A549 (cell line): ENCODE data around the gene SORCS3. TPM values are rescaled to one million over a fixed set of nuclear protein-coding genes. Genes with fewer than 3 reads are reported as not detected.

ENCODE experiments used
- ATAC-seq, 2 experiments: fragments of 200-7000 bp in 1 of 2; fragments of >200 bp in 1 of 2; cut with Nextera tagmentation in 1 of 2; cut with Tn5 transposase in 1 of 2; 3 replicates each; pipeline versions ENCODE4 v1.8.0 to v1.9.1; 2018 to 2020; ENCODE audit warnings: mild to moderate bottlenecking in 1 of 2, moderate library complexity in 1 of 2
- CTCF ChIA-PET: fragments of 300-600 bp; sonication (Branson Sonifier 250); formaldehyde crosslinking; extraction: SDS; loops from one replicate; lab custom pipeline; 2021; ENCODE audit warnings: antibody characterized with exemption, inconsistent platforms; lab: Yijun Ruan, JAX
- POLR2A ChIA-PET: fragments of 350-600 bp; formaldehyde crosslinking; extraction: SDS; loops from one replicate; lab custom pipeline; 2021; ENCODE audit warnings: antibody characterized with exemption, inconsistent platforms; lab: Yijun Ruan, JAX
- DNase-seq, 2 experiments: peaks; one replicate each; pipeline versions ENCODE4 v3.0.0 to v3.0.0-alpha.2; 2011 to 2016; ENCODE audit warnings: low read depth in 1 of 2, low spot score in 1 of 2
- FAIRE-seq: peaks from 2 replicates; lab custom pipeline; 2011; peaks lifted over from hg19 to GRCh38; lab: Jason Lieb, UNC
- H3K27ac ChIP-seq, 2 experiments: fragments of >200 bp; sonication (Bioruptor Twin); formaldehyde crosslinking; 3 replicates each; pipeline ENCODE4 v1.5.1; 2016 to 2017
- H3K4me1 ChIP-seq: fragments of >200 bp; sonication (Bioruptor Twin); formaldehyde crosslinking; 3 replicates; pipeline ENCODE4 v1.6.1; 2016
- H3K4me2 ChIP-seq: fragments of >200 bp; sonication (Bioruptor Twin); formaldehyde crosslinking; 3 replicates; pipeline ENCODE4 v1.6.1; 2016
- H3K4me3 ChIP-seq: fragments of >200 bp; sonication (Bioruptor Twin); formaldehyde crosslinking; 3 replicates; pipeline ENCODE4 v1.5.1; 2016
- H3K9me3 ChIP-seq: fragments of >200 bp; sonication (Bioruptor Twin); formaldehyde crosslinking; 3 replicates; pipeline ENCODE4 v1.6.1; 2016
- BCL3 ChIP-seq: fragments of >200 bp; sonication (Bioruptor Twin); formaldehyde crosslinking; IDR thresholded peaks from 3 replicates; pipeline ENCODE4 v1.6.1; 2016
- BHLHE40 ChIP-seq: IDR thresholded peaks from 2 replicates; pipeline ENCODE4 v1.6.1; 2012; ENCODE audit warnings: low read depth, low read length, inconsistent platforms
- CHD4 ChIP-seq: fragments of 200-600 bp; sonication (generic); IDR thresholded peaks from 2 replicates; pipeline ENCODE4 v1.6.1; 2016; ENCODE audit warnings: antibody characterized with exemption, mild to moderate bottlenecking, borderline replicate concordance
- CTCF ChIP-seq: fragments of >200 bp; sonication (Bioruptor Twin); formaldehyde crosslinking; IDR thresholded peaks from 3 replicates; pipeline ENCODE4 v1.5.1; 2016
- EHMT2 ChIP-seq: fragments of 200-600 bp; sonication (generic); IDR thresholded peaks from 2 replicates; pipeline ENCODE4 v1.6.1; 2016; ENCODE audit warnings: antibody characterized with exemption, low read depth, mild to moderate bottlenecking, moderate library complexity
- ELK1 ChIP-seq: fragments of 150-350 bp; IDR thresholded peaks from 2 replicates; pipeline ENCODE4 v1.6.1; 2014; ENCODE audit warnings: low read depth, mild to moderate bottlenecking, low read length
- EP300 ChIP-seq, 2 experiments: fragments of >200 bp; sonication (Bioruptor Twin); formaldehyde crosslinking; IDR thresholded peaks; 2 replicates in 1 of 2; 3 replicates in 1 of 2; pipeline ENCODE4 v1.6.1; 2016 to 2017
- FOSL2 ChIP-seq, 2 experiments: fragments of 450-650 bp in 1 of 2; fragments of >200 bp in 1 of 2; sonication (Bioruptor Twin) in 1 of 2; formaldehyde crosslinking; IDR thresholded peaks; 2 replicates each; pipeline versions ENCODE4 v1.5.0 to v1.6.1; 2016 to 2020; ENCODE audit warnings: mild to moderate bottlenecking in 1 of 2, moderate library complexity in 1 of 2
- GATA3 ChIP-seq: IDR thresholded peaks from 2 replicates; pipeline ENCODE4 v1.6.1; 2012; ENCODE audit warnings: borderline replicate concordance
- HOXA7 ChIP-seq: fragments of 250-450 bp; sonication (Bioruptor Pico); IDR thresholded peaks from 2 replicates; pipeline ENCODE4 v1.5.0; 2020; ENCODE audit warnings: mild to moderate bottlenecking, moderate library complexity
- HOXB13 ChIP-seq: fragments of 250-450 bp; sonication (Bioruptor Pico); IDR thresholded peaks from 2 replicates; pipeline ENCODE4 v1.5.0; 2020; ENCODE audit warnings: low read depth, mild to moderate bottlenecking, moderate library complexity
- JUN ChIP-seq, 2 experiments: fragments of >200 bp; sonication (Bioruptor Twin); formaldehyde crosslinking; IDR thresholded peaks; 2 replicates in 1 of 2; 3 replicates in 1 of 2; pipeline ENCODE4 v1.6.1; 2016 to 2017
- NPAS2 ChIP-seq: fragments of 250-450 bp; sonication (Bioruptor Pico); IDR thresholded peaks from 2 replicates; pipeline ENCODE4 v1.8.0; 2022; ENCODE audit warnings: mild to moderate bottlenecking, moderate library complexity, borderline replicate concordance
- NR3C1 ChIP-seq: fragments of >200 bp; sonication (Bioruptor Twin); formaldehyde crosslinking; IDR thresholded peaks from 3 replicates; pipeline ENCODE4 v1.6.1; 2017
- PBX3 ChIP-seq: IDR thresholded peaks from 2 replicates; pipeline ENCODE4 v1.6.1; 2012
- POLR2AphosphoS2 ChIP-seq: conservative IDR thresholded peaks from 2 replicates; pipeline ENCODE4 v1.6.1; 2012; ENCODE audit warnings: low read length, improper control_type of control experiment, inconsistent platforms
- RFX5 ChIP-seq: fragments of 450-650 bp; IDR thresholded peaks from 2 replicates; pipeline ENCODE4 v1.7.1; 2014; ENCODE audit warnings: antibody characterized with exemption, mild to moderate bottlenecking, moderate library complexity
- SMC3 ChIP-seq: fragments of >200 bp; sonication (Bioruptor Twin); formaldehyde crosslinking; IDR thresholded peaks from 3 replicates; pipeline ENCODE4 v1.6.1; 2018; ENCODE audit warnings: inconsistent platforms
- USF2 ChIP-seq: fragments of 450-650 bp; IDR thresholded peaks from 2 replicates; pipeline ENCODE4 v1.6.1; 2014; ENCODE audit warnings: antibody characterized with exemption
- WGBS: methylation state at CpG from one replicate; pipeline ENCODE4 v1.1.6; 2017; ENCODE audit errors: missing lambda C conversion rate; 5-methylcytosine and 5-hydroxymethylcytosine counted together
- polyA plus RNA-seq, 4 experiments: library from polyadenylated mRNA; depleted of rRNA in 3 of 4; stranded (reverse); fragments of >200 nt; fragmentation: RNase III in 1 of 4; extraction: RNeasy Plus Mini Kit Qiagen cat#74134 plus additional on column Dnase treatment in 1 of 4; gene quantifications; 2 replicates in 3 of 4; 3 replicates in 1 of 4; pipeline ENCODE4 v1.2.3, GENCODE V29; 2011 to 2017

Gene SORCS3
- polyA plus RNA-seq, 2 of the 4 experiments (the other 2 are of a cell fraction), result not detected

GRCh38 chr10:104904753-104905323 lies 263.7 kb downstream of the SORCS3 start:
- TF ChIP-seq NPAS2 (no peak), BCL3 (no peak), EP300 (IDR thresholded peaks at IDR 0.05) (no peak), JUN (IDR thresholded peaks at IDR 0.05) (no peak), HOXB13 (no peak), ELK1 (no peak), FOSL2 (IDR thresholded peaks at IDR 0.05) (no peak), FOSL2 (CRISPR knock-in tag; IDR thresholded peaks at IDR 0.05) (no peak), GATA3 (no peak), CHD4 (no peak), BHLHE40 (no peak), NR3C1 (no peak), HOXA7 (CRISPR knock-in tag) (no peak), POLR2AphosphoS2 (no peak), PBX3 (no peak)
- Histone ChIP-seq H3K4me2 (no peak overlapping the region), H3K9me3 (no peaks in the 10 kb centered on the region), H3K4me1 (no peaks in the 10 kb centered on the region), H3K27ac (no peak overlapping the region), H3K4me3 (no peak overlapping the region)
- FAIRE-seq (no peak), DNase-seq (no peak), ATAC-seq (no peak)
- ChIA-PET CTCF (interaction anchor here (0.7 kb wide), 1 partner anchor 22 kb away, joined by 3 read pairs; no protein-coding TSS in a partner anchor), POLR2A (no interaction called here)
- 35% methylated on average over 5 of the region's 5 CpGs for WGBS

- no peak overlapping the region for H3K27ac ChIP-seq
- H3K9me3 ChIP-seq, result no peaks in the 10 kb centered on the region
- POLR2A ChIA-PET, result no interaction called here
- TF ChIP-seq GATA3, result no peak
- no peak for TF ChIP-seq EHMT2
- TF ChIP-seq CTCF, result no peak
- TF ChIP-seq BHLHE40, result no peak
- TF ChIP-seq JUN (IDR thresholded peaks at IDR 0.05), result no peak
- TF ChIP-seq SMC3, result no peak
- no peak for TF ChIP-seq BCL3
- TF ChIP-seq USF2, result no peak
- TF ChIP-seq RFX5, result no peak
- H3K4me3 ChIP-seq, result no peak overlapping the region
- ATAC-seq (no peak), DNase-seq (peak in 1 of 2 experiments; percentile 4), FAIRE-seq (no peak)
- no peaks in the 10 kb centered on the region for H3K4me1 ChIP-seq
- CTCF ChIA-PET, result interaction anchor here (0.6 to 1.2 kb wide), 2 partner anchors 10 to 46 kb away, joined by 3 read pairs; no protein-coding TSS in a partner anchor
- H3K4me2 ChIP-seq, result no peak overlapping the region
- WGBS, result 0% methylated on average over 3 of the region's 3 CpGs
Observed at GRCh38 chr10:104906112-104906511, 265.0 kb downstream of the SORCS3 start.
